ENCODE results near the gene ETV5. TPM values are rescaled to one million over a fixed set of nuclear protein-coding genes. Genes with fewer than 3 reads are reported as not detected.

The ETV5 gene
- total RNA-seq, 1 donor from 2014 or later: 17.1 TPM

DNA sequence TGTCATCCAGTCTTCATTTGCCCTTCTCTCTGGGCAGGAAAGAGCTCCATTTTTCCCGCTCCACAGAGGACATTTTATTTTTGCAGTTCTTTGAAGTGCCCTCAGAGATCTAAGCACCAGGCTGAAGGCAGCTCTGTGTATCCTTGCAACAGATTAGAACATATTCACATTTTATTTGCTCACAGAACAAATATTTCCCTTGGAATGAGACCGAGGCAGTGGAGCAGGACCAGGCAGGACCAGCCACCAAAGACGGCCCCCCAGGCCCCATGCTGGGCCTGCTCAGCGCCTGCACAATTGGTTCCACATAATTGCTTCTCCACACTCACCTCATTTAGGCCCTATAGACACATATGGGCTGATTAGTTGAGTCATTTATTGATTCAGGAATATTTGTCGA is 15.7 kb upstream of the ETV5 start:
- DNase-seq (ENCODE audit: low read depth): no peak
- TF ChIP-seq, protein P1, sequence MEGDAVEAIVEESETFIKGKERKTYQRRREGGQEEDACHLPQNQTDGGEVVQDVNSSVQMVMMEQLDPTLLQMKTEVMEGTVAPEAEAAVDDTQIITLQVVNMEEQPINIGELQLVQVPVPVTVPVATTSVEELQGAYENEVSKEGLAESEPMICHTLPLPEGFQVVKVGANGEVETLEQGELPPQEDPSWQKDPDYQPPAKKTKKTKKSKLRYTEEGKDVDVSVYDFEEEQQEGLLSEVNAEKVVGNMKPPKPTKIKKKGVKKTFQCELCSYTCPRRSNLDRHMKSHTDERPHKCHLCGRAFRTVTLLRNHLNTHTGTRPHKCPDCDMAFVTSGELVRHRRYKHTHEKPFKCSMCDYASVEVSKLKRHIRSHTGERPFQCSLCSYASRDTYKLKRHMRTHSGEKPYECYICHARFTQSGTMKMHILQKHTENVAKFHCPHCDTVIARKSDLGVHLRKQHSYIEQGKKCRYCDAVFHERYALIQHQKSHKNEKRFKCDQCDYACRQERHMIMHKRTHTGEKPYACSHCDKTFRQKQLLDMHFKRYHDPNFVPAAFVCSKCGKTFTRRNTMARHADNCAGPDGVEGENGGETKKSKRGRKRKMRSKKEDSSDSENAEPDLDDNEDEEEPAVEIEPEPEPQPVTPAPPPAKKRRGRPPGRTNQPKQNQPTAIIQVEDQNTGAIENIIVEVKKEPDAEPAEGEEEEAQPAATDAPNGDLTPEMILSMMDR (conservative IDR thresholded peaks at IDR 0.05; ENCODE audit: low read depth, low read length): no peak
- no peak overlapping the region for H3K4me3 ChIP-seq (ENCODE audit: low read depth, low read length)

GRCh38 chr3:186123012-186123411 is 14.1 kb upstream of the ETV5 start:
- DNase-seq (ENCODE audit: low read depth): no peak
- TF ChIP-seq, protein P1 (conservative IDR thresholded peaks at IDR 0.05; ENCODE audit: low read depth, low read length): no peak
- no peak overlapping the region for H3K4me3 ChIP-seq (ENCODE audit: low read depth, low read length)

DNA sequence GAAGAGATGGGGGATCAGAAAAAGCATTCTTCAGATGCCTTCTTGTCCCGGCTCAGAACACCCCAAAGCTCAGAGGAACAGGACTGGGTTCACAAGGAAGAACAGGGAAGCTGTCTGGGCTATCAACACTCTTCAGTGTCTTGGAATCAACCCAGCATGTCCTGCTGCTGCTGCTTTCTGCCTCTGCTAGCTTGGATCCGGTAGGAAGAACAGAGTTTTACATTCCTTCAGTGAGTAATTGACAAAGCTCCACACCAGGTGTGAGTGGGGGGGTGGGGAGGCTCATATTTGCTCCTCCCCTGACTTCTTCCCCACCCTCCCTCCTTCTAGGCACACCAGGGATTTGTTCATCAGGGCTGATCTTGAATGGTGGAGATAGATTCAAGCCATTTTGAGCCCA is 13.1 kb upstream of the ETV5 start:
- no peak overlapping the region for H3K4me3 ChIP-seq (ENCODE audit: low read depth, low read length)
- TF ChIP-seq, protein P1 (conservative IDR thresholded peaks at IDR 0.05; ENCODE audit: low read depth, low read length): no peak
- DNase-seq (ENCODE audit: low read depth): no peak

DNA sequence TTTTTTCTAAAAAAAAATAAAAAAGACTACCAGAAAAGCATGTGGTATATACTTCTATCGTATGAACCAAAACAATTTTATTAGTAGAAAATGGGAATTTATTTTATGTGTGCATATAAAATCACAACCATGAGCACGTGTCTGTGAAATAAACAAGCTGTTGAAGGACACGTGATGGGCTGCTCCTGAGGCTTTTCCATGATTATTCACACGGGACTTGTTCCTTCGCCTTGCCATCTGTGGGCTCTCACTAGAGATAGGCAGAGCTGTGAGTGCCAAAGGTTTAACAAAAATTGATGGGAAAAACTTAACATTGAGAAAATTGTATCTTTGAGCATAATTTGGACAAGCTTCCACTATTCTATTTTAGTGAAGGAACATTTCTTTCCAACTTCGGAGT is 12.4 kb upstream of the ETV5 start:
- TF ChIP-seq, protein P1 (conservative IDR thresholded peaks at IDR 0.05; ENCODE audit: low read depth, low read length): no peak
- H3K4me3 ChIP-seq (ENCODE audit: low read depth, low read length): no peak overlapping the region
- DNase-seq (ENCODE audit: low read depth): no peak

DNA sequence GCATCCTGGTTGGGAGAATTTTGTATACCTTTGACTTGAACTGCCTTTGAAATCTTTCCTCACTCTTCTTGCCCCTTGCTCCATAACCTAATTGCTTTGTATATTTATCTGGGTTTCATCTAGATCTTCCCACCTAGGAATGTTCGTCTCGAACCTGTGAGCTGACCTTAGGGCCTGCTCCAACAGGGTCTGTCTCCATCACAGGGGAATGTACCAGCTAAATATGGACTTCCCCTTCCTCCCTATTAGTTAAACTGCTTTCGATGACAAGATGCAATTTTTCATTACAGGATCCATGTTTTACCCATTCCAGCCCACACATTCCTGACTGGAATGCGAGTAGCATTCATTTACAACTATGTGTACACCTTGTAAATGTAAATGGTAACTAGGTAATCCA is 10.6 kb upstream of the ETV5 start:
- no peak overlapping the region for H3K4me3 ChIP-seq (ENCODE audit: low read depth, low read length)
- no peak for DNase-seq (ENCODE audit: low read depth)
- TF ChIP-seq, protein P1 (conservative IDR thresholded peaks at IDR 0.05; ENCODE audit: low read depth, low read length): no peak

GRCh38 chr3:186118692-186119091 is 9.8 kb upstream of the ETV5 start:
- TF ChIP-seq, protein P1 (conservative IDR thresholded peaks at IDR 0.05; ENCODE audit: low read depth, low read length): no peak
- no peak for DNase-seq (ENCODE audit: low read depth)
- no peak overlapping the region for H3K4me3 ChIP-seq (ENCODE audit: low read depth, low read length)

- no peak overlapping the region for H3K4me3 ChIP-seq (ENCODE audit: low read depth, low read length)
- TF ChIP-seq, protein P1 (conservative IDR thresholded peaks at IDR 0.05; ENCODE audit: low read depth, low read length): no peak
- DNase-seq (ENCODE audit: low read depth): no peak
These were observed 8.7 kb upstream of the ETV5 start for GRCh38 chr3:186117521-186118134.

All from epithelial cell of proximal tubule (primary cell).